Measurements from ENCODE around the gene DAB2IP. TPM values are rescaled to one million over a fixed set of nuclear protein-coding genes. Genes with fewer than 3 reads are reported as not detected.
"Not testable (repeated sequence)": the region's sequence is repeated elsewhere in the genome, so short reads cannot be mapped to it uniquely, and the experiment has no call there.

DAB2IP gene
- total RNA-seq, 1 donor from 2014 or later, result 0.75 TPM

DNA sequence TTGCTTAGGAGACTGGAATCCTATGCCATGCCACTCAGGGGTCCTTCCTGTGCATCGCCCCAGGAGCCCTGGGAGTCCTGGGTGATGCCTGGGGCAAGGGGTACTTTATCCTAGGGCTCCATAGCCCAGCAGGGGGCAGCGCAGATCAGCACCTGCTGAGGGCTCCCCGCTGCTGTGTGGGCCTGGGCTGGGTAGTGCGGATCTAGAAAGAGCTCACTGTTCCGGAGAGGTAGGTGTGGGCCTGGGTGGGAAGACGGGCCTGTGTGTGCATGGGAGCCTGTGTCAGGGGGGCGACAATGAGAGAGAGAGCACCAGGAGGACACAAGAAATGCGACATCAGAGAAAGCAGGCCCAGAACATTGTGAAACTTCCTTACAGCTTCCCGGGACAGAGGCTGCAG is 11.4 kb upstream of the DAB2IP start:
- peaks cover 12% of the 10 kb centered on the region for H3K27me3 Mint-ChIP-seq
- DNase-seq (no peak), ATAC-seq (ENCODE audit: low read depth) (no peak)
- ChIA-PET CTCF (no interaction called here), POLR2A (no interaction called here)
- no peaks in the 10 kb centered on the region for H3K9me3 Mint-ChIP-seq
- H3K4me1 Mint-ChIP-seq, result peaks cover 1% of the 10 kb centered on the region
- intact Hi-C loops (cut with micrococcal nuclease), result no loop called here
- no peak overlapping the region for H3K4me3 Mint-ChIP-seq
- H3K36me3 Mint-ChIP-seq (ENCODE audit: low read depth), result no peaks in the 10 kb centered on the region
- TF ChIP-seq, protein P1, sequence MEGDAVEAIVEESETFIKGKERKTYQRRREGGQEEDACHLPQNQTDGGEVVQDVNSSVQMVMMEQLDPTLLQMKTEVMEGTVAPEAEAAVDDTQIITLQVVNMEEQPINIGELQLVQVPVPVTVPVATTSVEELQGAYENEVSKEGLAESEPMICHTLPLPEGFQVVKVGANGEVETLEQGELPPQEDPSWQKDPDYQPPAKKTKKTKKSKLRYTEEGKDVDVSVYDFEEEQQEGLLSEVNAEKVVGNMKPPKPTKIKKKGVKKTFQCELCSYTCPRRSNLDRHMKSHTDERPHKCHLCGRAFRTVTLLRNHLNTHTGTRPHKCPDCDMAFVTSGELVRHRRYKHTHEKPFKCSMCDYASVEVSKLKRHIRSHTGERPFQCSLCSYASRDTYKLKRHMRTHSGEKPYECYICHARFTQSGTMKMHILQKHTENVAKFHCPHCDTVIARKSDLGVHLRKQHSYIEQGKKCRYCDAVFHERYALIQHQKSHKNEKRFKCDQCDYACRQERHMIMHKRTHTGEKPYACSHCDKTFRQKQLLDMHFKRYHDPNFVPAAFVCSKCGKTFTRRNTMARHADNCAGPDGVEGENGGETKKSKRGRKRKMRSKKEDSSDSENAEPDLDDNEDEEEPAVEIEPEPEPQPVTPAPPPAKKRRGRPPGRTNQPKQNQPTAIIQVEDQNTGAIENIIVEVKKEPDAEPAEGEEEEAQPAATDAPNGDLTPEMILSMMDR (IDR thresholded peaks at IDR 0.05), result no peak
- H3K27ac Mint-ChIP-seq, result no peak overlapping the region

DNA sequence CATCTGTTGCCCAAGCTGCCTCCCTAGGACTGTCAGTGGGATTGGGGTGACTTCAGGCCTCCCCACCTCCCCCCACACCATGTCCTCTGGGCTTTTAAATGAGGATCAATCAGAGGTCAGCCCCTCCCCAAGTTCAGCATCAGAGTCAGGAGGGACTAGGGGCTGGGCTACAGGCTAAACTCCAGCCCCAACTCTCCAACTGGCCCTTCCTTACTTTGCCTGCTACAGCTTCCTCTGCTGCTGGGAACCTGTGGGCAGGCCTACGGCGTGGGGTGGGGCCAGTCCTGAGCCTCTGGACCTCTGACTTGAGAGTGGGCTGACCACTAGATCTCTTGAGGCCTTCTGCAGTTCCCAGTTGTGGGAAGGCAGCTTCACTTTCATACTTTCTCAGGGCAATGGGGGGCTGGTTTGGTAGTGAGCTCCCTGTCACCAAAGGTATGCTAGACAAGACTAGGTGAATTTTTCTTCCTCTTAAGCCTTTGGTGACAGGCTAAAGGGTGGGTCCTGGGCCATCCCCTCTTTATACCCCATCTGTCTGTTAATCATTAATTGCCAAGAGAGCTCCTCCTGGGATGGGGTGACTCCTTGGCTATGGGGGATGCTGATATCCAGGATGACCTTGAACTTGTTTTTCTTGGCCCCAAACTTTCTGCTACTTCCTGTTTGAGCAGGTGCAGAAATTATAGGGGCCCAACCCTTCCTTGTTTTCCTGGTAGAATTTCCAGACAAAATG is 10.8 kb upstream of the DAB2IP start:
- intact Hi-C loops (cut with micrococcal nuclease), result no loop called here
- H3K4me1 Mint-ChIP-seq, result peaks cover 7% of the 10 kb centered on the region
- TF ChIP-seq, protein P1 (IDR thresholded peaks at IDR 0.05), result no peak
- no peak overlapping the region for H3K27ac Mint-ChIP-seq
- H3K36me3 Mint-ChIP-seq (ENCODE audit: low read depth), result no peaks in the 10 kb centered on the region
- H3K4me3 Mint-ChIP-seq, result no peak overlapping the region
- DNase-seq, result no peak
- POLR2A ChIA-PET, result no interaction called here
- H3K9me3 Mint-ChIP-seq, result no peaks in the 10 kb centered on the region
- no peak for ATAC-seq (ENCODE audit: low read depth)
- peaks cover 10% of the 10 kb centered on the region for H3K27me3 Mint-ChIP-seq
- CTCF ChIA-PET, result no interaction called here

DNA sequence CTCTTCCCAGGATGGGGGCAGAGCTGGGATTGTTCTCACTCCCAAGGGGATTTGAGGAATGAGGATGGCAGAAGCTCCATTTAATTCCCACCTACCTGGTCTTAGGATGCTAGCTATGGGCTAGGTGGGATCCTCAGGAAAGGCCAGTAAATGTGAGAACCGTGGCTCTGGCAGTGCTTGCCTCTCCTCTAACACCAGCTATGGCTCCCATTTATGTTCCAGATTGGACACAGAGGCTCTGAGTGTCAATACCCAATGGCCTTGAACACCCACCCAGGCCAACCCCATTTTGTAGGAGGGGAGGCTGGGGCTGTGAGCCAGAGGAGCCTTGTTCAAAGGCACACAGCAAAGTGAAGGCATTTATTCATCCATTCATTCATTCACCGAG is 10.2 kb upstream of the DAB2IP start:
- H3K9me3 Mint-ChIP-seq, result no peaks in the 10 kb centered on the region
- H3K4me1 Mint-ChIP-seq, result peaks cover 12% of the 10 kb centered on the region
- no peaks in the 10 kb centered on the region for H3K36me3 Mint-ChIP-seq (ENCODE audit: low read depth)
- no peak overlapping the region for H3K4me3 Mint-ChIP-seq
- TF ChIP-seq, protein P1 (IDR thresholded peaks at IDR 0.05), result no peak
- POLR2A ChIA-PET, result no interaction called here
- ATAC-seq (ENCODE audit: low read depth), result no peak
- peaks cover 10% of the 10 kb centered on the region for H3K27me3 Mint-ChIP-seq
- intact Hi-C loops (cut with micrococcal nuclease), result no loop called here
- DNase-seq, result no peak
- H3K27ac Mint-ChIP-seq, result no peak overlapping the region
- CTCF ChIA-PET, result no interaction called here

DNA sequence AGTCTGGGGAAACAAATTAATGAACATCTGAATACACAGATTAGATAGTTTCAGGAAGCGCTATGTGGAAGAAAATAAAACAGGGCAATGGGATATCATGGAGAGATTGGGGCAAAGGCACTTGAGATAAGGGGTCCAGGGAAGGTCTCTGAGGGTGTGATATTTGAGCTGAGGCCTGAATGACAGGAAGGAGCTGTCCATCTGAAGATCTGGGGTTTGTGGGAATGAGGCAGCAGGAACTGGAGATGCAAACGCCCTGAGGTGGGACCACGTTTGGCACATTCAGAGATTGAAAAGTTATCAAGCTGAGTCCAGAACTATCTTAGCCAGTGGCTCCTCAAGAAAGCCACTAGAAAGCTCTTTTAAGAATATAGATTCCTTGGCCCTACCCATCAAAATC is 8.7 kb upstream of the DAB2IP start:
- Mint-ChIP-seq H3K27ac (no peak overlapping the region), H3K27me3 (peaks cover 7% of the 10 kb centered on the region), H3K4me3 (no peak overlapping the region), H3K9me3 (no peaks in the 10 kb centered on the region), H3K36me3 (ENCODE audit: low read depth) (no peaks in the 10 kb centered on the region), H3K4me1 (peaks cover 12% of the 10 kb centered on the region)
- ChIA-PET CTCF (no interaction called here), POLR2A (no interaction called here)
- TF ChIP-seq, protein P1 (IDR thresholded peaks at IDR 0.05), result no peak
- ATAC-seq (ENCODE audit: low read depth), result no peak
- DNase-seq, result no peak
- intact Hi-C loops (cut with micrococcal nuclease), result no loop called here

DNA sequence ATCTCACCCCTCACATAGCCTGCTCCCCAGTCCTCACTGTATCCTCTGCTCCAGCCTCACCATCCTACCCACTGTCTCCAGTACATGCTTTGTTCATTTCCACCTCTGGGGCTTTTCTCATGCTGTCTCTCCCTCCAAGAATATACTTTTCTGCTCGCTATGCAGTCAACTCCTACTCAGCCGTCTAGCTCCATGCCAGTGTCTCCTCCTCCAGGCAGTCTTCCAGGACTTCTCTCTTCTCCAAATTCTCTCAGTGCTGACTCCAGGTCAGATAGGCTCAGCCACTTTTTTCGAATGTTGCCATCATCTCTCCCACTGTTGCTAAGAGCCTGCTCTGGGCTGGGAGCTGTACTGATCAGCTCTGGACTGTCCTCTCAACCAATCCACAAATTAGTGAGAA is 8.0 kb upstream of the DAB2IP start:
- Mint-ChIP-seq H3K27me3 (peaks cover 7% of the 10 kb centered on the region), H3K4me1 (peaks cover 12% of the 10 kb centered on the region)

DNA sequence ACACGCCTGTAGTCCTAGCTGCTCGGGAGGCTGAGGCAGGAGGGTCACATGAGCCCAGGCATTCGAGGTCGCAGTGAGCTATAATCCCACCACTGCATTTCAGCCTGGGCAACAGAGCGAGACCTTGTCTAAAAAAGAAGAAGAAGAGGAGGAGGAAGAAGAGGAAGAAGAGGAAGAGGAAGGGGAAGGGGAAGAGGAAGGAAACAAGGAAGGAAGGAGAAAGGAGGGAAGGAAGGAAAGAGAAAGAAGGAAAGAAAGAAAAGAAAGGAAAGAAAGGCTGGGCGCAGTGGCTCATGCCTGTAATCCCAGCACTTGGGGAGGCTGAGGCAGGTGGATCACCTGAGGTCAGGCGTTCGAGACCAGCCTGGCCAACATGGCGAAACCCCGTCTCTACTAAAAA is 7.4 kb upstream of the DAB2IP start:
- DNase-seq; H3K4me3 Mint-ChIP-seq; ATAC-seq (ENCODE audit: low read depth); intact Hi-C loops (cut with micrococcal nuclease); POLR2A ChIA-PET; H3K9me3 Mint-ChIP-seq; CTCF ChIA-PET; H3K36me3 Mint-ChIP-seq (ENCODE audit: low read depth); H3K27ac Mint-ChIP-seq: not testable (repeated sequence)
- peaks cover 12% of the 10 kb centered on the region for H3K4me1 Mint-ChIP-seq
- peaks cover 11% of the 10 kb centered on the region for H3K27me3 Mint-ChIP-seq

More for the DNA sequence above, 8.0 kb upstream of the DAB2IP start:
- Mint-ChIP-seq H3K27ac (no peak overlapping the region), H3K9me3 (no peaks in the 10 kb centered on the region), H3K36me3 (ENCODE audit: low read depth) (no peaks in the 10 kb centered on the region), H3K4me3 (no peak overlapping the region)
- ATAC-seq (ENCODE audit: low read depth) (no peak), DNase-seq (no peak)
- intact Hi-C loops (cut with micrococcal nuclease), result no loop called here
- ChIA-PET CTCF (no interaction called here), POLR2A (no interaction called here)
- TF ChIP-seq, protein P1 (IDR thresholded peaks at IDR 0.05), result no peak
